A549 (cell line): Measurements from ENCODE around the gene TMEM45A. TPM values are rescaled to one million over a fixed set of nuclear protein-coding genes. Genes with fewer than 3 reads are reported as not detected.
A peak's percentile ranks its signal among the peaks of the same experiment; 100 is the strongest.

Source experiments
- ATAC-seq, 2 experiments: fragments of 200-7000 bp in 1 of 2; fragments of >200 bp in 1 of 2; cut with Nextera tagmentation in 1 of 2; cut with Tn5 transposase in 1 of 2; 3 replicates each; pipeline versions ENCODE4 v1.8.0 to v1.9.1; 2018 to 2020; ENCODE audit warnings: mild to moderate bottlenecking in 1 of 2, moderate library complexity in 1 of 2
- CTCF ChIA-PET: fragments of 300-600 bp; sonication (Branson Sonifier 250); formaldehyde crosslinking; extraction: SDS; loops from one replicate; lab custom pipeline; 2021; ENCODE audit warnings: antibody characterized with exemption, inconsistent platforms; lab: Yijun Ruan, JAX
- POLR2A ChIA-PET: fragments of 350-600 bp; formaldehyde crosslinking; extraction: SDS; loops from one replicate; lab custom pipeline; 2021; ENCODE audit warnings: antibody characterized with exemption, inconsistent platforms; lab: Yijun Ruan, JAX
- DNase-seq, 2 experiments: peaks; one replicate each; pipeline versions ENCODE4 v3.0.0 to v3.0.0-alpha.2; 2011 to 2016; ENCODE audit warnings: low read depth in 1 of 2, low spot score in 1 of 2
- FAIRE-seq: peaks from 2 replicates; lab custom pipeline; 2011; peaks lifted over from hg19 to GRCh38; lab: Jason Lieb, UNC
- H3K27ac ChIP-seq, 2 experiments: fragments of >200 bp; sonication (Bioruptor Twin); formaldehyde crosslinking; 3 replicates each; pipeline ENCODE4 v1.5.1; 2016 to 2017
- H3K4me1 ChIP-seq: fragments of >200 bp; sonication (Bioruptor Twin); formaldehyde crosslinking; 3 replicates; pipeline ENCODE4 v1.6.1; 2016
- H3K4me2 ChIP-seq: fragments of >200 bp; sonication (Bioruptor Twin); formaldehyde crosslinking; 3 replicates; pipeline ENCODE4 v1.6.1; 2016
- H3K4me3 ChIP-seq: fragments of >200 bp; sonication (Bioruptor Twin); formaldehyde crosslinking; 3 replicates; pipeline ENCODE4 v1.5.1; 2016
- H3K9me3 ChIP-seq: fragments of >200 bp; sonication (Bioruptor Twin); formaldehyde crosslinking; 3 replicates; pipeline ENCODE4 v1.6.1; 2016
- BHLHE40 ChIP-seq: IDR thresholded peaks from 2 replicates; pipeline ENCODE4 v1.6.1; 2012; ENCODE audit warnings: low read depth, low read length, inconsistent platforms
- CBX8 ChIP-seq: fragments of 200-600 bp; sonication (generic); IDR thresholded peaks from 2 replicates; pipeline ENCODE4 v1.6.1; 2016
- CHD2 ChIP-seq: fragments of 150-350 bp; IDR thresholded peaks from 2 replicates; pipeline ENCODE4 v1.6.1; 2014; ENCODE audit warnings: low read length; ENCODE audit not compliant: partially characterized antibody
- CHD4 ChIP-seq: fragments of 200-600 bp; sonication (generic); IDR thresholded peaks from 2 replicates; pipeline ENCODE4 v1.6.1; 2016; ENCODE audit warnings: antibody characterized with exemption, mild to moderate bottlenecking, borderline replicate concordance
- CTCF ChIP-seq: fragments of >200 bp; sonication (Bioruptor Twin); formaldehyde crosslinking; IDR thresholded peaks from 3 replicates; pipeline ENCODE4 v1.5.1; 2016
- EHMT2 ChIP-seq: fragments of 200-600 bp; sonication (generic); IDR thresholded peaks from 2 replicates; pipeline ENCODE4 v1.6.1; 2016; ENCODE audit warnings: antibody characterized with exemption, low read depth, mild to moderate bottlenecking, moderate library complexity
- FOSB ChIP-seq: fragments of 250-450 bp; sonication (Bioruptor Pico); IDR thresholded peaks from 2 replicates; pipeline ENCODE4 v1.5.0; 2020; ENCODE audit warnings: mild to moderate bottlenecking, moderate library complexity
- HEYL ChIP-seq: fragments of 250-450 bp; sonication (Bioruptor Pico); IDR thresholded peaks from 2 replicates; pipeline ENCODE4 v1.8.0; 2021; ENCODE audit warnings: mild to moderate bottlenecking, moderate library complexity
- JUN ChIP-seq, 2 experiments: fragments of >200 bp; sonication (Bioruptor Twin); formaldehyde crosslinking; IDR thresholded peaks; 2 replicates in 1 of 2; 3 replicates in 1 of 2; pipeline ENCODE4 v1.6.1; 2016 to 2017
- JUNB ChIP-seq: fragments of >200 bp; sonication (Bioruptor Twin); formaldehyde crosslinking; IDR thresholded peaks from 2 replicates; pipeline ENCODE4 v1.6.1; 2016
- MAFK ChIP-seq: fragments of 450-650 bp; IDR thresholded peaks from 2 replicates; pipeline ENCODE4 v1.6.1; 2014; ENCODE audit not compliant: partially characterized antibody
- NFE2L2 ChIP-seq: fragments of 150-350 bp; conservative IDR thresholded peaks from 2 replicates; pipeline ENCODE4 v1.6.1; 2014; ENCODE audit warnings: low read length
- PHF8 ChIP-seq: fragments of 200-600 bp; sonication (generic); IDR thresholded peaks from 2 replicates; pipeline ENCODE4 v1.6.1; 2016; ENCODE audit warnings: low read depth, mild to moderate bottlenecking, antibody characterized with exemption, moderate library complexity, borderline replicate concordance
- POLR2AphosphoS2 ChIP-seq: conservative IDR thresholded peaks from 2 replicates; pipeline ENCODE4 v1.6.1; 2012; ENCODE audit warnings: low read length, improper control_type of control experiment, inconsistent platforms
- RARB ChIP-seq: fragments of 250-450 bp; sonication (Bioruptor Pico); IDR thresholded peaks from 2 replicates; pipeline ENCODE4 v1.8.0; 2021; ENCODE audit warnings: mild to moderate bottlenecking, moderate library complexity
- RFX5 ChIP-seq: fragments of 450-650 bp; IDR thresholded peaks from 2 replicates; pipeline ENCODE4 v1.7.1; 2014; ENCODE audit warnings: antibody characterized with exemption, mild to moderate bottlenecking, moderate library complexity
- SMC3 ChIP-seq: fragments of >200 bp; sonication (Bioruptor Twin); formaldehyde crosslinking; IDR thresholded peaks from 3 replicates; pipeline ENCODE4 v1.6.1; 2018; ENCODE audit warnings: inconsistent platforms
- SREBF2 ChIP-seq: fragments of 450-650 bp; IDR thresholded peaks from 2 replicates; pipeline ENCODE4 v1.6.1; 2014; ENCODE audit warnings: mild to moderate bottlenecking, moderate library complexity
- TFCP2L1 ChIP-seq: fragments of 250-450 bp; sonication (Bioruptor Pico); IDR thresholded peaks from 2 replicates; pipeline ENCODE4 v1.5.0; 2021; ENCODE audit warnings: mild to moderate bottlenecking
- TP53 ChIP-seq: fragments of 250-450 bp; sonication (Bioruptor Pico); IDR thresholded peaks from 2 replicates; pipeline ENCODE4 v1.5.0; 2021; ENCODE audit warnings: mild to moderate bottlenecking, moderate library complexity
- ZFP36 ChIP-seq: fragments of 450-650 bp; IDR thresholded peaks from 2 replicates; pipeline ENCODE4 v1.6.1; 2014; ENCODE audit warnings: borderline replicate concordance; ENCODE audit not compliant: partially characterized antibody
- ZSCAN20 ChIP-seq: fragments of 250-450 bp; sonication (Bioruptor Pico); IDR thresholded peaks from 2 replicates; pipeline ENCODE4 v1.8.0; 2022; ENCODE audit warnings: mild to moderate bottlenecking, moderate library complexity
- WGBS: methylation state at CpG from one replicate; pipeline ENCODE4 v1.1.6; 2017; ENCODE audit errors: missing lambda C conversion rate; 5-methylcytosine and 5-hydroxymethylcytosine counted together
- polyA plus RNA-seq, 4 experiments: library from polyadenylated mRNA; depleted of rRNA in 3 of 4; stranded (reverse); fragments of >200 nt; fragmentation: RNase III in 1 of 4; extraction: RNeasy Plus Mini Kit Qiagen cat#74134 plus additional on column Dnase treatment in 1 of 4; gene quantifications; 2 replicates in 3 of 4; 3 replicates in 1 of 4; pipeline ENCODE4 v1.2.3, GENCODE V29; 2011 to 2017
- TF ChIP-seq, protein P1 (sequence below): fragments of >200 bp; sonication (Bioruptor Twin); formaldehyde crosslinking; IDR thresholded peaks from 2 replicates; pipeline ENCODE4 v1.6.1; 2016
- TF ChIP-seq, protein P2 (sequence below): fragments of 450-650 bp; IDR thresholded peaks from 2 replicates; pipeline ENCODE4 v1.6.1; 2014; ENCODE audit warnings: antibody characterized with exemption

Gene TMEM45A
- polyA plus RNA-seq, 2 of the 4 experiments (the other 2 are of a cell fraction), result 4.6 to 7.0 TPM

DNA sequence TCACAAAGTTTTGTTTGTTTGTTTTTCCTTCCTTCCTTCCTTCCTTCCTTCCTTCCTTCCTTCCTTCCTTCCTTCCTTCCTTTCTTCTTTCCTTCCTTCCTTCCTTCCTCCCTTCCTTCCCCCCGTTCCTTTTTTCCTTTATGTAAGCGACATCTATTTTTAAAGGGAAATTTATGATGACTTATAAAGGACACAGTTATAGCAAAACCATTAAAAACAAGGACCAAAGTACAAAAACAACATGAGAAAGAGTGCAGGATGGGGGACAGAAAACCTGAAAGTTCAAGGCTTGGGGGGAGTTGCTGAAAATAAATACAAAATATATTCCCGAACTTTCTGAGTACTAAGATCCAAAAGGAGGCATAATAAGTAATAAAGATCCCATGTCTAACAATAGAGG is 118.8 kb downstream of the TMEM45A start:
- no peak overlapping the region for H3K27ac ChIP-seq
- POLR2A ChIA-PET, result no interaction called here
- CTCF ChIA-PET, result interaction anchor here (0.9 to 1.0 kb wide), 2 partner anchors 11 to 585 kb away, joined by 3 read pairs; no protein-coding TSS in a partner anchor
- FAIRE-seq, result no peak
- H3K4me3 ChIP-seq, result no peak overlapping the region
- no peaks in the 10 kb centered on the region for H3K9me3 ChIP-seq
- peaks cover 6% of the 10 kb centered on the region; the same call in 1 of the 3 replicates for H3K4me1 ChIP-seq
- H3K4me2 ChIP-seq, result no peak overlapping the region
- WGBS, result 26% methylated on average over 3 of the region's 3 CpGs
- DNase-seq, result no peak
- no peak for ATAC-seq
- TF ChIP-seq, protein P1, sequence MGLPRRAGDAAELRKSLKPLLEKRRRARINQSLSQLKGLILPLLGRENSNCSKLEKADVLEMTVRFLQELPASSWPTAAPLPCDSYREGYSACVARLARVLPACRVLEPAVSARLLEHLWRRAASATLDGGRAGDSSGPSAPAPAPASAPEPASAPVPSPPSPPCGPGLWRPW, result no peak
- TF ChIP-seq RFX5 (no peak), TP53 (CRISPR knock-in tag) (no peak), CHD2 (no peak), HEYL (CRISPR knock-in tag) (no peak), MAFK (no peak), FOSB (no peak), CTCF (no peak), BHLHE40 (no peak), EHMT2 (no peak), JUN (IDR thresholded peaks at IDR 0.05) (no peak), ZSCAN20 (CRISPR knock-in tag) (no peak), TFCP2L1 (no peak), SMC3 (no peak)
- TF ChIP-seq, all 56 proteins: peak for 0

DNA sequence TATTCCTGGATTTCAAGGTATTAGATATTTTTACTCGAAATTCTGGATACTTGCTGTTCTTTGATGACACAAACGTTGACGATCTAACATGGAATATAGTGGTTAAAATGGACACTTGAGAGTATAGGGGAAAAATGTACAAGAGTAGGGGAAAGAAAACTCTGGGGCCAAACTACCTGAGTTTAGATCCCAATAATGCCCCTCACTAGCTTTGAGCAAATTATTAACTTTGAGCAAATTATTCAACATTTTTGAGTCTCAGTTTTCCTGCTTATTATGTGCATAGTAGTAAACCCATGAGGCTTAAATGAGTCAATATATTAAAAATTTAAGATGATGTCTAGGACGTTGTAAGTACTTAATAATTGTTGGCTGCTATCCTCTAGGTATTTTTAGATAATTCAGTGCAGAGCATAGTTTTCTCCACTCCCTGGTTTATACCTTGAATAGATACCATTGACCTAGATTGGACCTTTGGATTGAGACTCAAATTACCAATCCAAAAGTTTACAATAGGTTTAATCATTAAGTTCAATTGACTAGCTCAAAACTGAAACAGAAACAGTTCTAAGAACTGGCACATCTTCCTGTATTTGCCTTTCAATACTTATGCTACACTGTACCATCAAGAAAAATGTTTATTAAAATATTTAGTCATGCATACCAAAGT is 121.4 kb downstream of the TMEM45A start:
- FAIRE-seq (no peak), DNase-seq (no peak), ATAC-seq (no peak)
- H3K9me3 ChIP-seq, result no peaks in the 10 kb centered on the region
- TF ChIP-seq CBX8 (no peak), RARB (no peak), NFE2L2 (no peak), CTCF (no peak), SREBF2 (no peak), CHD4 (no peak), ZFP36 (no peak)
- peak overlapping the region; percentile 33 for H3K4me2 ChIP-seq
- H3K27ac ChIP-seq, result no peak overlapping the region
- no peak overlapping the region for H3K4me3 ChIP-seq
- ChIA-PET POLR2A (no interaction called here), CTCF (no interaction called here)
- WGBS, result 23% methylated on average over 4 of the region's 4 CpGs
- H3K4me1 ChIP-seq, result peaks cover 6% of the 10 kb centered on the region; the same call in 1 of the 3 replicates

GRCh38 chr3:100614941-100615340 is 122.5 kb downstream of the TMEM45A start:
- H3K4me3 ChIP-seq, result no peak overlapping the region
- no peak for DNase-seq
- H3K4me2 ChIP-seq, result no peak overlapping the region
- ATAC-seq, result no peak
- ChIA-PET CTCF (no interaction called here), POLR2A (no interaction called here)
- FAIRE-seq, result no peak
- H3K4me1 ChIP-seq, result peaks cover 6% of the 10 kb centered on the region; the same call in 1 of the 3 replicates
- no peaks in the 10 kb centered on the region for H3K9me3 ChIP-seq
- no peak for TF ChIP-seq FOSB
- TF ChIP-seq, protein P2, sequence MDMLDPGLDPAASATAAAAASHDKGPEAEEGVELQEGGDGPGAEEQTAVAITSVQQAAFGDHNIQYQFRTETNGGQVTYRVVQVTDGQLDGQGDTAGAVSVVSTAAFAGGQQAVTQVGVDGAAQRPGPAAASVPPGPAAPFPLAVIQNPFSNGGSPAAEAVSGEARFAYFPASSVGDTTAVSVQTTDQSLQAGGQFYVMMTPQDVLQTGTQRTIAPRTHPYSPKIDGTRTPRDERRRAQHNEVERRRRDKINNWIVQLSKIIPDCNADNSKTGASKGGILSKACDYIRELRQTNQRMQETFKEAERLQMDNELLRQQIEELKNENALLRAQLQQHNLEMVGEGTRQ, result no peak
- no peak for TF ChIP-seq JUNB
- no peak for TF ChIP-seq POLR2AphosphoS2
- no peak for TF ChIP-seq BHLHE40
- no peak for TF ChIP-seq PHF8
- no peak overlapping the region for H3K27ac ChIP-seq
